SK-N-SH (cell line): ENCODE measurements around the gene SCAMP2. TPM values are rescaled to one million over a fixed set of nuclear protein-coding genes. Genes with fewer than 3 reads are reported as not detected.
A peak's percentile ranks its signal among the peaks of the same experiment; 100 is the strongest.

Source experiments
- CTCF ChIA-PET: fragments of 300-600, 350-600 bp; formaldehyde crosslinking; extraction: SDS; loops from one replicate; lab custom pipeline; 2021; lab: Yijun Ruan, JAX
- POLR2A ChIA-PET: fragments of 350-600 bp; sonication (Branson Sonifier 250); formaldehyde crosslinking; extraction: SDS; loops from one replicate; lab custom pipeline; 2020; ENCODE audit warnings: antibody characterized with exemption, inconsistent platforms; lab: Yijun Ruan, JAX
- DNase-seq: peaks from one replicate; pipeline ENCODE4 v3.0.0; 2012
- H2AFZ ChIP-seq: fragments of 200-600 bp; sonication (generic); 2 replicates; pipeline ENCODE4 v1.8.1; 2016; ENCODE audit warnings: antibody characterized with exemption, mild to moderate bottlenecking, low read depth
- H3F3A ChIP-seq: fragments of 200-600 bp; sonication (generic); replicated peaks from 2 replicates; pipeline ENCODE3; 2016; ENCODE audit warnings: antibody characterized with exemption, mild to moderate bottlenecking; ENCODE audit not compliant: insufficient read depth
- H3K27ac ChIP-seq, 2 experiments: fragments of 200-500 bp in 1 of 2; fragments of 200-600 bp in 1 of 2; sonication (Bioruptor generic) in 1 of 2; sonication (generic), shearing (Covaris generic) in 1 of 2; 2 replicates each; pipeline versions ENCODE4 v1.5.1 to v1.6.1; 2014 to 2016; ENCODE audit warnings: low read depth in 2 of 2, inconsistent platforms in 1 of 2, low read length in 1 of 2, mild to moderate bottlenecking in 1 of 2, mixed read lengths in 1 of 2
- H3K27me3 ChIP-seq: fragments of 200-600 bp; sonication (generic), shearing (Covaris generic); 2 replicates; pipeline ENCODE4 v1.6.1; 2016; ENCODE audit warnings: mixed run types; ENCODE audit not compliant: insufficient read depth
- H3K36me3 ChIP-seq, 2 experiments: fragments of 200-500 bp in 1 of 2; fragments of 200-600 bp in 1 of 2; sonication (Bioruptor generic) in 1 of 2; sonication (generic) in 1 of 2; replicated peaks in 1 of 2; 2 replicates each; pipeline versions ENCODE3 to v1.5.1; 2014 to 2016; ENCODE audit warnings: low read length in 1 of 2, mild to moderate bottlenecking in 1 of 2; ENCODE audit not compliant: insufficient read depth in 2 of 2, control insufficient read depth in 1 of 2
- H3K4me1 ChIP-seq, 2 experiments: fragments of 200-500 bp in 1 of 2; fragments of 200-600 bp in 1 of 2; sonication (Bioruptor generic) in 1 of 2; sonication (generic), shearing (Covaris generic) in 1 of 2; 2 replicates each; pipeline versions ENCODE4 v1.5.1 to v1.6.1; 2014 to 2016; ENCODE audit warnings: low read depth in 1 of 2, low read length in 1 of 2, mixed run types in 1 of 2; ENCODE audit not compliant: insufficient read depth in 2 of 2, control insufficient read depth in 1 of 2
- H3K4me2 ChIP-seq: fragments of 200-600 bp; sonication (generic), shearing (Covaris generic); 2 replicates; pipeline ENCODE4 v1.6.1; 2017; ENCODE audit warnings: mixed run types
- H3K4me3 ChIP-seq, 2 experiments: fragments of 200-500 bp in 1 of 2; fragments of 200-600 bp in 1 of 2; sonication (Bioruptor generic) in 1 of 2; sonication (generic), shearing (Covaris generic) in 1 of 2; 2 replicates each; pipeline versions ENCODE4 v1.5.1 to v1.8.1; 2014 to 2016; ENCODE audit warnings: low read depth in 2 of 2, inconsistent platforms in 1 of 2, low read length in 1 of 2, mild to moderate bottlenecking in 1 of 2, mixed read lengths in 1 of 2, moderate library complexity in 1 of 2
- H3K79me2 ChIP-seq: fragments of 200-600 bp; sonication (generic); 2 replicates; pipeline ENCODE4 v1.8.1; 2017; ENCODE audit warnings: mild to moderate bottlenecking; ENCODE audit not compliant: insufficient read depth
- H3K9ac ChIP-seq: fragments of 200-600 bp; sonication (generic); 2 replicates; pipeline ENCODE4 v1.6.1; 2017; ENCODE audit warnings: mixed run types
- H3K9me2 ChIP-seq: fragments of 200-600 bp; sonication (generic); 2 replicates; pipeline ENCODE4 v1.6.1; 2017; ENCODE audit warnings: mixed run types
- H3K9me3 ChIP-seq: fragments of 200-600 bp; sonication (generic); 2 replicates; pipeline ENCODE4 v1.6.1; 2017; ENCODE audit warnings: mixed run types, mild to moderate bottlenecking, moderate library complexity
- H4K20me1 ChIP-seq: fragments of 200-600 bp; sonication (generic); 2 replicates; pipeline ENCODE4 v1.6.1; 2017; ENCODE audit warnings: mild to moderate bottlenecking, mixed run types; ENCODE audit not compliant: insufficient read depth
- CHD2 ChIP-seq: fragments of 150-350 bp; IDR thresholded peaks from 2 replicates; pipeline ENCODE4 v1.6.1; 2018; ENCODE audit warnings: low read length; ENCODE audit not compliant: partially characterized antibody
- CTCF ChIP-seq: fragments of 200-600 bp; sonication (generic); IDR thresholded peaks from 2 replicates; pipeline ENCODE4 v1.6.1; 2017; ENCODE audit warnings: antibody characterized with exemption, mild to moderate bottlenecking, moderate library complexity
- EP300 ChIP-seq, 2 experiments: IDR thresholded peaks; 2 replicates each; pipeline versions ENCODE4 v1.4.0 to v1.6.1; 2012; ENCODE audit warnings: borderline replicate concordance in 1 of 2, low read depth in 1 of 2, low read length in 1 of 2
- FOSL2 ChIP-seq: IDR thresholded peaks from 2 replicates; pipeline ENCODE4 v1.4.0; 2012; ENCODE audit warnings: low read depth, mild to moderate bottlenecking, moderate library complexity, borderline replicate concordance
- GATA2 ChIP-seq: sonication (generic); formaldehyde crosslinking; IDR thresholded peaks from 2 replicates; pipeline ENCODE4 v1.5.0; 2020; ENCODE audit warnings: mild to moderate bottlenecking, missing genetic modification reagents
- MEF2A ChIP-seq: IDR thresholded peaks from 2 replicates; pipeline ENCODE4 v1.4.0; 2012; ENCODE audit warnings: low read depth, borderline replicate concordance
- RCOR1 ChIP-seq: fragments of 150-350 bp; IDR thresholded peaks from 2 replicates; pipeline ENCODE4 v1.6.1; 2017; ENCODE audit warnings: antibody characterized with exemption, low read length
- RXRA ChIP-seq: IDR thresholded peaks from 2 replicates; pipeline ENCODE4 v1.4.0; 2012; ENCODE audit warnings: low read depth, mild to moderate bottlenecking, borderline replicate concordance
- TCF12 ChIP-seq: IDR thresholded peaks from 2 replicates; pipeline ENCODE4 v1.4.0; 2012
- USF1 ChIP-seq: IDR thresholded peaks from 2 replicates; pipeline ENCODE4 v1.4.0; 2012; ENCODE audit warnings: low read depth, borderline replicate concordance
- YY1 ChIP-seq: IDR thresholded peaks from 2 replicates; pipeline ENCODE4 v1.4.0; 2012; ENCODE audit warnings: low read depth, mild to moderate bottlenecking
- ZBTB33 ChIP-seq: IDR thresholded peaks from 2 replicates; pipeline ENCODE4 v1.4.0; 2012; ENCODE audit warnings: low read depth, borderline replicate concordance
- WGBS: methylation state at CpG from one replicate; pipeline ENCODE4 v1.1.6; 2017; ENCODE audit warnings: low lambda C conversion rate; 5-methylcytosine and 5-hydroxymethylcytosine counted together
- polyA plus RNA-seq, 3 experiments: library from polyadenylated mRNA; depleted of rRNA; stranded (reverse); fragments of >200 nt; gene quantifications; 2 replicates each; pipeline ENCODE4 v1.2.3, GENCODE V29; 2012
- TF ChIP-seq, protein P1 (sequence below): IDR thresholded peaks from 2 replicates; pipeline ENCODE4 v1.6.1; 2012; ENCODE audit warnings: mild to moderate bottlenecking, low read depth, low read length, moderate library complexity

SCAMP2 gene
- polyA plus RNA-seq, 1 of the 3 experiments (the other 2 are of a cell fraction), result 88.1 TPM

- 95% methylated on average over 4 of the region's 5 CpGs for WGBS
- POLR2A ChIA-PET, result interaction anchor here (1.2 kb wide), 1 partner anchor 55 kb away, joined by 4 read pairs; no protein-coding TSS in a partner anchor
- TF ChIP-seq YY1, result no peak
- TF ChIP-seq MEF2A, result no peak
- TF ChIP-seq FOSL2, result no peak
- no peak for TF ChIP-seq TCF12
- no peak for TF ChIP-seq EP300 (IDR thresholded peaks at IDR 0.05; ENCODE audit: borderline replicate concordance in 1 of 2, low read depth in 1 of 2, low read length in 1 of 2)
- H3K36me3 ChIP-seq, result peaks cover 0 to 44% of the 10 kb centered on the region in 2 experiments
- no peak overlapping the region for H3K27ac ChIP-seq
- H3K4me3 ChIP-seq, result no peak overlapping the region
- no peak overlapping the region for H3K9ac ChIP-seq
- H3F3A ChIP-seq, result no peaks in the 10 kb centered on the region
- H3K4me1 ChIP-seq, result peaks cover 0 to 23% of the 10 kb centered on the region in 2 experiments; a peak in 2 of 4 replicates
- DNase-seq, result no peak
- H3K9me2 ChIP-seq, result no peaks in the 10 kb centered on the region
- no peaks in the 10 kb centered on the region for H3K79me2 ChIP-seq
- no peaks in the 10 kb centered on the region for H4K20me1 ChIP-seq
- H3K27me3 ChIP-seq, result no peaks in the 10 kb centered on the region
- H2AFZ ChIP-seq, result no peak overlapping the region
- no peaks in the 10 kb centered on the region for H3K9me3 ChIP-seq
- no peak overlapping the region for H3K4me2 ChIP-seq
- CTCF ChIA-PET, result interaction anchor here (1.0 to 10.8 kb wide), 5 partner anchors 9 to 213 kb away, joined by 3 to 95 read pairs (median 5); no protein-coding TSS in a partner anchor
Measured at GRCh38 chr15:74845208-74845568, 28.0 kb downstream of the SCAMP2 start.

- H3K27ac ChIP-seq, result peak overlapping the region in 1 of 2 experiments; percentile 40; a peak in 1 of 4 replicates
Measured at GRCh38 chr15:74844319-74845207, 28.6 kb downstream of the SCAMP2 start.

More at GRCh38 chr15:74844319-74845207, 28.6 kb downstream of the SCAMP2 start:
- no peaks in the 10 kb centered on the region for H3K9me2 ChIP-seq
- peak; percentile 24 for DNase-seq
- no peak overlapping the region for H2AFZ ChIP-seq
- TF ChIP-seq CHD2, result no peak
- no peak for TF ChIP-seq RCOR1
- no peak for TF ChIP-seq CTCF
- TF ChIP-seq GATA2 (CRISPR knock-in tag), result no peak
- no peak for TF ChIP-seq USF1
- TF ChIP-seq, protein P1, sequence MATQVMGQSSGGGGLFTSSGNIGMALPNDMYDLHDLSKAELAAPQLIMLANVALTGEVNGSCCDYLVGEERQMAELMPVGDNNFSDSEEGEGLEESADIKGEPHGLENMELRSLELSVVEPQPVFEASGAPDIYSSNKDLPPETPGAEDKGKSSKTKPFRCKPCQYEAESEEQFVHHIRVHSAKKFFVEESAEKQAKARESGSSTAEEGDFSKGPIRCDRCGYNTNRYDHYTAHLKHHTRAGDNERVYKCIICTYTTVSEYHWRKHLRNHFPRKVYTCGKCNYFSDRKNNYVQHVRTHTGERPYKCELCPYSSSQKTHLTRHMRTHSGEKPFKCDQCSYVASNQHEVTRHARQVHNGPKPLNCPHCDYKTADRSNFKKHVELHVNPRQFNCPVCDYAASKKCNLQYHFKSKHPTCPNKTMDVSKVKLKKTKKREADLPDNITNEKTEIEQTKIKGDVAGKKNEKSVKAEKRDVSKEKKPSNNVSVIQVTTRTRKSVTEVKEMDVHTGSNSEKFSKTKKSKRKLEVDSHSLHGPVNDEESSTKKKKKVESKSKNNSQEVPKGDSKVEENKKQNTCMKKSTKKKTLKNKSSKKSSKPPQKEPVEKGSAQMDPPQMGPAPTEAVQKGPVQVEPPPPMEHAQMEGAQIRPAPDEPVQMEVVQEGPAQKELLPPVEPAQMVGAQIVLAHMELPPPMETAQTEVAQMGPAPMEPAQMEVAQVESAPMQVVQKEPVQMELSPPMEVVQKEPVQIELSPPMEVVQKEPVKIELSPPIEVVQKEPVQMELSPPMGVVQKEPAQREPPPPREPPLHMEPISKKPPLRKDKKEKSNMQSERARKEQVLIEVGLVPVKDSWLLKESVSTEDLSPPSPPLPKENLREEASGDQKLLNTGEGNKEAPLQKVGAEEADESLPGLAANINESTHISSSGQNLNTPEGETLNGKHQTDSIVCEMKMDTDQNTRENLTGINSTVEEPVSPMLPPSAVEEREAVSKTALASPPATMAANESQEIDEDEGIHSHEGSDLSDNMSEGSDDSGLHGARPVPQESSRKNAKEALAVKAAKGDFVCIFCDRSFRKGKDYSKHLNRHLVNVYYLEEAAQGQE, result no peak
- no peak for TF ChIP-seq ZBTB33
- TF ChIP-seq RXRA, result no peak
- no peak for TF ChIP-seq TCF12
- no peaks in the 10 kb centered on the region for H3F3A ChIP-seq
- peaks cover 0 to 23% of the 10 kb centered on the region in 2 experiments; a peak in 2 of 4 replicates for H3K4me1 ChIP-seq
- H3K9ac ChIP-seq, result no peak overlapping the region
- POLR2A ChIA-PET, result interaction anchor here (0.7 to 1.2 kb wide), 2 partner anchors 14 to 55 kb away, joined by 3 to 4 read pairs; no protein-coding TSS in a partner anchor
- CTCF ChIA-PET, result interaction anchor here (1.0 to 10.8 kb wide), 10 partner anchors 8 to 212 kb away, joined by 3 to 95 read pairs (median 6); partner anchors contain the start of gene RPP25
- H4K20me1 ChIP-seq, result no peaks in the 10 kb centered on the region
- peaks cover 0 to 42% of the 10 kb centered on the region in 2 experiments for H3K36me3 ChIP-seq
- 96% methylated on average over 10 of the region's 12 CpGs for WGBS
- H3K79me2 ChIP-seq, result no peaks in the 10 kb centered on the region
- no peaks in the 10 kb centered on the region for H3K27me3 ChIP-seq
- H3K4me3 ChIP-seq, result no peak overlapping the region
- H3K4me2 ChIP-seq, result no peak overlapping the region
- no peaks in the 10 kb centered on the region for H3K9me3 ChIP-seq
